GM19397 (cell line): ENCODE data around the gene ZDHHC5.

ENCODE experiments used
- ATAC-seq: cut with Tn5 transposase; IDR thresholded peaks from one replicate; pipeline ENCODE4 v1.9.1; 2021; ENCODE audit warnings: mild to moderate bottlenecking, moderate library complexity; ENCODE audit not compliant: unreplicated experiment

ZDHHC5 gene, protein sequence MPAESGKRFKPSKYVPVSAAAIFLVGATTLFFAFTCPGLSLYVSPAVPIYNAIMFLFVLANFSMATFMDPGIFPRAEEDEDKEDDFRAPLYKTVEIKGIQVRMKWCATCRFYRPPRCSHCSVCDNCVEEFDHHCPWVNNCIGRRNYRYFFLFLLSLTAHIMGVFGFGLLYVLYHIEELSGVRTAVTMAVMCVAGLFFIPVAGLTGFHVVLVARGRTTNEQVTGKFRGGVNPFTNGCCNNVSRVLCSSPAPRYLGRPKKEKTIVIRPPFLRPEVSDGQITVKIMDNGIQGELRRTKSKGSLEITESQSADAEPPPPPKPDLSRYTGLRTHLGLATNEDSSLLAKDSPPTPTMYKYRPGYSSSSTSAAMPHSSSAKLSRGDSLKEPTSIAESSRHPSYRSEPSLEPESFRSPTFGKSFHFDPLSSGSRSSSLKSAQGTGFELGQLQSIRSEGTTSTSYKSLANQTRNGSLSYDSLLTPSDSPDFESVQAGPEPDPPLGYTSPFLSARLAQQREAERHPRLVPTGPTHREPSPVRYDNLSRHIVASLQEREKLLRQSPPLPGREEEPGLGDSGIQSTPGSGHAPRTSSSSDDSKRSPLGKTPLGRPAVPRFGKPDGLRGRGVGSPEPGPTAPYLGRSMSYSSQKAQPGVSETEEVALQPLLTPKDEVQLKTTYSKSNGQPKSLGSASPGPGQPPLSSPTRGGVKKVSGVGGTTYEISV

DNA sequence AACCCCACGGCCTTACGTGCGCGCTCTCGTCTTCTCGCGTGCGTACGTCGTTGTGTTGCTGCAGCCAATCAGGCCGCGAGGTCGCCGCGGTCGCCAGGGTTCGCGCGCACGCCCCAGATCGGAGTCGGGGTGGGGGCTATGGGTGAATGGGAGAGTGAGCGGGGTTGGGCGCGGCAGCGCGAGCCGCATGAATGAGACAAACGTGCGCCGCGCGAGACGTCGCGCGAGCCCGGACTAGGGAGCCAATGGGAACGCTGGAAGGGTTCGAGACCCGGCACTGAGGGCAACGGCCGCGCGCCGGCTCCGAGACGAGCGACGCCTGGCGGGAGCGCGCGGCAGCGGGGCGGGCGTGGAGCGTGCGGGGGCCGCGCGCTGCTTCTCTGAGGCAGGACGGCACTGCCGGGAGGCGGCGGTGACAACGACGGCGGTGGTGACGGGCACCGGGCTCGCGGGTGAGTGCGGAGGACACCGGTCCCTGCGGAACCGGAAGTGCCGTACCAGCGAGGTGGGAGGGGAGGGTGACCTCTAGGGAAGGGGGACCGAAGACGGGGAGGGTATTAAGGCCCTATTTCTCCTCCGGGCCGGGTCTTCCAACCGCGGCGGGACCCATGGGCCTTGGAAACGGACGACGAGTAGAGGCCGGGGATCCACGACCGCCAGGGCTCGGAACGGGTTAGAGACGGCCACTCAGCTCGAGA lies at the start of gene ZDHHC5:
Gene ZDHHC5, plus strand, starts transcription at position 379 of the 698 bp plus-strand sequence. CDS start 4,977 bp downstream, outside the sequence.
- ATAC-seq = peak; percentile 86

DNA sequence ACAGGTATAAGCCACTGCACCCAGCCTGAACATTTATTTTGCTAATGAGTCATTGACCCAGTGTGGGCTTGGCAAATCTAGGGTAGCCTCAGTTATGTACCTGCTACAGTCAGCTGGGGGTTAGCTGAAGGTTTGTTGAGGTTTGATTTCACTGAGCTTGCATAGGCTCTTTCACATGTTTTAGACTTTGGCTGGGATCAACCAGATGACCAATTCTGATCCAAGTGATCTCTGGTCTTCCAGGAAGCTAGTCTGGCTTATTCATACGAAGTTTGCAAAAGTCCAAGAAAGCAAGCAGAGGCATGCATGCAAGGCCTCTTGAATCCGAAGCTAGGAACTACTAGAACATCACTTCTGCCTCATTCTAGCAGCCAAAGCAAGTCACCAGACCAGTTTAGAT lies 49.5 kb upstream of the ZDHHC5 start:
- ATAC-seq = no peak

DNA sequence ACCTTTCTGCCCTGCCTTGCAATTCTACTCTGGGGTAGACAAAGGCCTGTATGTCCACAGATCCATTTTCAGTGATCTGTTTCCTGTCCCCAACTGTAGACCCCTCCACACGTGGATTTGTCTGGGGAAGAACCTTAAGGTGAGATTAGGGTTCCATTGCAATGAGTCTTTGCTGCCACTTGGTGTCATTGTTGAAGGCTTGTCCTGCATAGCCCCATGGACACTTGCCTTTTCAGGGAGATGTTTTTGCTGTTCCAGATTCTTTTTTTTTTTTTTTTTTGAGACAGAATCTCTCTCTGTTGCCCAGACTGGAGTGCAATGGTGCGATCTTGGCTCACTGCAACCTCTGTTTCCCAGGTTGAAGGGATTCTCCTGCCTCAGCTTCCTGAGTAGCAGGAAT lies 48.6 kb upstream of the ZDHHC5 start:
- ATAC-seq = no peak

DNA sequence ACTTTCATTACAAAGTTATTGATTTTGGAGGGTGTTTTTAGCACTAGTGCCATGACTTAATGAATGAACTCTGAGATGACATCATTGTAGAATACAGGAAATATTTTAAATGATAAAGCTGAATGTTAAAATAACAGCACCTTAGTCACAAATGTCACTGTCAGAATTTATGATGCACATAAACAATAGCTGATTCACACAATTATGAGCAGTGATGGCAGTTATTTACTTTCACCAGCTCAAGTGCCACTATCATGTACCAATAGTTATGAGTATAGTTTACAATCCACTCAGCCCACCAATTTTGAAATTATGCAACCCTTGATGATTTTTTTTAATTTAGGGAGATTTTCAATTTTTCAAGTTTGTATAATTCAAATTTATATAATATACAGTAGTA lies 47.4 kb upstream of the ZDHHC5 start:
- ATAC-seq = no peak

DNA sequence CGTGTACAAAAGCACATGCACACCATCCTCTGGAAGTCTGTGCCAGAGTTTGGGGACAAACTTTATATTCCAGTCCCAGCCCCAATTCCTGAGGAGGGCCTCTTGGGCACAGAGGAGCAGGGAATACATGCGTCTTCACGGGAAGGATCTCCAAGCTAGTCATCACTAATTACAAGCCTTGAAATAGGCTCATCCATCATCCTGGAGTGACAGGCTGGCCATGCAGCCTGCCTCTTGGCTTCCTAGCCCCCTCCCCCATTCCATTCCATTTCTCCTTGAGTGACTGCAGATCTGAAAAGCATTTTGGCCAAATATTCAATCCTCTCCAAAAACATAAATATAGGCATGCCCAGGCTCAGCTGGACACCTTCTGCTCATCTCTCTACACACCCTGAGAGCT lies 45.7 kb upstream of the ZDHHC5 start:
- no peak for ATAC-seq

DNA sequence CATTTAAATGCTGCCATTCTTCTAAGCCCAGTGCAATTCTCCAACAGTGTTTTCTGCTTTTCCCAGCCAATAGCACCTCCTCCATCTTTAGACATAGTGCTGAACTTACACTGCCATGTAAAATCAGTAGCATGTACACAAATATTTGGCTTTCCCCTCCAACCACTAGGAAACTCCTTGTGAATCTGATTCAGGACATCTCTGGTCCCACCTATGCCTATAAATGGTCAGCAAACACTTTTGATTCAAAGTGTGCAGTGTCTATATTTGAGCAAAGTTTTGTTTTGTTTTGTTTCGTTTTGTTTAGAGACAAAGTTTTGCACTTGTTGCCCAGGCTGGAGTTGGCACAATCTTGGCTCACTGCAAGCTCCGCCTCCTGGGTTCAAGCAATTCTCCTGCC lies 43.0 kb upstream of the ZDHHC5 start:
- no peak for ATAC-seq

DNA sequence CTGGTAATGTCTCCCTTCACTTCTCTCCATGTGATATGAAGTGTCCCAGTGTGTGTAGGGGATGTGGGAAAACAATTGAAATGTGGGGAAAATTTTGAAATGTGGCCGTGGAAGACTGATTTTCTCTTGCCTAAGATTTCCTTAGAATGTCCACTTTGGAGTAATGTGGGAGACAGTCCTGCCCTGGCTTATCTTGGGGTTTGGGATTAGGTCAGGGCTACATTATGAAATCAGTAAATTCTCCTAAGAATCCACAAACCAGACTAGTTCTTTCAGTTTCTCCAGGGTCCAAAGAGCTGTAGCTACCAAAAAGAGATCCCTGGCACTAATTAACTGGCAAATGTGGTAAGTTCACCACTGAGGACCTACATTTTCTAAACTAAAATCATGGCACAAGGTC lies 41.0 kb upstream of the ZDHHC5 start:
- no peak for ATAC-seq

DNA sequence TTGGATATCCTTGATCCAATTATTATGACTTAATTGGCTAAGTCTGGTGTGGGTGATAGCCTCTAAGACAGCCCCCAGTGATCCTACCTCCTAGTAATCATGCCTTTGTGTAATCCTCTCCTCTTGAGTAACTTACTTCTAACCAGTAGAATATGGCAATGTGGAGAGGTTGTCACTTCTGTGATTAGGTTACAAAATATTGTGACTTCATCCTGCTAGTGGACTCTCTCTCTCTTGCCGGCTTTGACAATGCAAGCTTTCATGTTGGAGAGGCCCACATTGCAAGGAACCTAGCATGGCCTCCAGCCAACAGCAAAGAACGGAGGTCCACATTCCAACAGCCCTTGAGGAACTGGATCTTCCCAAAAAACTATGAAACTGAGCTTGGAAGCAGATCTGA lies 37.7 kb upstream of the ZDHHC5 start:
- no peak for ATAC-seq

DNA sequence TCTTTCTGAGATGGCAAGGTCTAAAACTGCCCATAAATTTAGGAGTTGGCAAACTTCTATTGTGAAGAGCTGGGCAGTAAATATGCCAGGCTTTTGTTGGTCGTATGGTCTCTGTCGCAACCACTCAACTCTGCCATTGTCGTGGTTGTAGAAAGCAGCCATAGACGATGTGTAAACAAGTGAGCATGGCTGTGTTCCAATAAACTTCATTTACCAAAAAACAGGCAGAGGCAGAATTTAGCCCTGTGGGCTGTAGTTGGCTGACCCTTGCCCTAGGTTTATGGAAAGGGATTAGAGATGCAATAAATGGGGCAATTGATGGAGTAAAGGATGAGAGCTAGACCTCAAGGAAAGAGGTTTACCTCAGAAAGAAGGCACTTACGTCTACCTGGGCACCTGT lies 35.8 kb upstream of the ZDHHC5 start:
- no peak for ATAC-seq

DNA sequence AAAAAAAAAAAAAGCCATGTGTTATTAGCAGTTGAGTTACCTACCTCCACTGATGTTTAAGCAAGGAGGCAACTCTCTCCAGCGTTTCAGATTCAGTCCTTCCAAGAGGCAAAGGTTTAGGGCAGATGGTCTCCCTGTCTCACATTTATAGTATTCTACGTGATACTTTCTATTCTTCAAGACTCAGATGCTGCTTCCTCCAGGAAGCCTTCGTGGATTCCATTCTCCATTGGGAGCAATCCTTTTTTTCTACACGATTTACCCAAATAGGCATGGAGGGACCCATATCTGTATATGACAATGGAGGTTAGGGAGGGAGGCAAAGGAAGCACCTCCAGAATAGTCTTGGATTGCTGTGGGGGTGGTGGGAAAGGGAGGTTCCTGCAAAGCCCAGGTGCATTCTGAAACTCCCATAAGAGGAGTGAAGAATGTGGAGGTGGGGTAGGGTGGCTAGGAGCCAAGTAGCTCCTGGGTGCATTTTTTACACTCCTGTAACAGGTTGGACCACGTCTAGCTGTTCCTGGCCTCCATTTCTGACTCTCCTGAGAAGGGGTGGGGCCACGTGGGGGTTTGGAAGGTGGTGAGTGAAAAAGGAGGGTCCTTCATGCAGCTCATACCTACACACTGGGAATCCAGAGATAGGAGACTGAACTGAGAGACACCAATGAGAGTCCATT lies 34.4 kb upstream of the ZDHHC5 start:
- no peak for ATAC-seq

DNA sequence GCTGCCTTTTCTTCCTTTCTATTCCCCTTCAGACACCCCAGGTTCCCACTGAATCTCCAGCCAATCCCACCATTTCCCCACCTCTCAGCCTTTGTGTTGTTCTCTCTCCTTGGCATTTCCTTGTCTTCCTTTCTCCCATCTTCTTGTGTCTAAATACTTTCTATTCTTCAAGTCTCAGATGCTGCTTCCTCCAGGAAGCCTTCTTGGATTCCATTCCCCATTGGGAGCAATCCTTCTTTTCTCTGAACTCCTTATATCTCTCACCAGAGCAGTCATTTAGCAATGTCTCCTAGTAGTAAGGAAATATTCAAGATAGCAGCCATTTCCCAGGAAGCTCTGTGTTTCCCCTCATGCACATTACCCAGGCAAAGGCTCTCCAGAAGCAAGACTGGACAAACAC lies 33.6 kb upstream of the ZDHHC5 start:
- no peak for ATAC-seq

DNA sequence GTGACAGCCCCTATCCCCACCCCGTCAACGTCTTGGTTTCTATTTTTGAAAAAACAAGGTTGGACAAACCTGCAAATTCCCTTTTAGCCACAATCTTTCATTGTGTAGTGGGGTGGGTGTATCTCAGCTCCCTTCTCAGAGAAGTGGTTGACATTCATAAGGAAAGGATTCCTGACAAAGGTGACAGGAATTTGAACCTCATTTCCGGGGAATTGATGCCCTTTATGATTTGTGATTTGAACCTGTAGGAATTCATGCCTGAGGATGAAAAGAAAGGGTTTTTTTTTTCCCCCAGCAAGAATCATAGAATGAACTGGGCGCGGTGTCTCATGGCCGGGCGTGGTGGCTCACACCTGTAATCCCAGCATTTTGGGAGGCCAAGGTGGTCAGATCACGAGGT lies 32.7 kb upstream of the ZDHHC5 start:
- ATAC-seq = no peak

DNA sequence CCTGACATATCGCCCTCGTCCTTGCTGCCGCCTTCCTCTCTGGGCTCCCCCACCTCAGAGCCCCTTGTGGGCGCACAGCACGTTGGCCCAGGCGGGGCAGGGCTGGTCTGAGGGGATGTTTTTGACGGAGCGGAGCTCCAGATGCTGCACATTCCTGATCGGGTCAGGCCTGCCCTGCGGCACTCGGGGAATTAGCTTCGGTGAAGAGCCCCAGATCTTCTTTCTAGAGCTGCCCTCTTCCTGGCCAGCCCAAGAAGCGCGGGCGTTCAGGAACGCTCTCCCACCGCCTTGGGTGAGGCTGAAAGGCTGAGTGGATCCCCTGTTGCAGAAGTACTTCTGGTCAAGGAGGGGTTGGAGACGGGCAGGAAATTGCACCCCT lies 30.3 kb upstream of the ZDHHC5 start:
- no peak for ATAC-seq

DNA sequence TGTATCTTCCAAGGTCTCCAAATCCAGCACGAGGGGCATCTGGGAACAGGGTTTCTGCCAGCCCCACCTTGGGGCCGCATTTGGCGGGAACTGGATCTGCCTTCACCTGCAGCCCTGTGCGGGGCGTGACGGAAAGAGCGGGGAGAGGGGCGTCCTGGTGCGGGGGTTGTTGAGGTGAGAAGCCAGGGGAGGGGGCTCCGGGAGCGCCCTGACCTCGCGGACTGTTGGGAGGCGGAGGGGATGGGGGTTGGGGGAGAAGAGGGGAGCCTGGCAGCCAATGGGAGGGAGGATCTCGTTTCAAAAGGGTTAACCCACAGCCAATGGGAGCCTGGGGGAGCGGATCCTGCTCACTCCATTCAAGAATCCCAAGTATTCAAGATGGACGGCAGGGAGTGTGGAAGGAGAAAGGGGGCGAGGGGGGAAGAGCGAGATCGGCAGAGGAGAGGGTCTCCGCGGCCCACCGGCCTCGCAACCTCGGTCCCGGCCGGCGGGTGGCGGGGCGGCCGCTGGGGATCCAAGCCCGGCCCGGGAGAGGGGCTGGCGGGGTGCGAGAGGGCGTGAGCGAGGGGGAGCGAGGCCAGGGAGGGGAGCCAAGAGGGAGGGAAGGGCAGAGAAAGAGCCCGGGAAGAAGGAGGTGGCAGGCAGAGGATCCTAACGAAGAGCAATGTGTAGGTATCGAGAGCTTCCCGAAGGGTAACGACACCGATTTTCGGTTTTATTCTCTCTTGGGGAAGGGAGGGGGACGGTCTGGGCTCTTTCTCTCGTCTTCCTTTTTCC lies 29.7 kb upstream of the ZDHHC5 start:
- no peak for ATAC-seq

DNA sequence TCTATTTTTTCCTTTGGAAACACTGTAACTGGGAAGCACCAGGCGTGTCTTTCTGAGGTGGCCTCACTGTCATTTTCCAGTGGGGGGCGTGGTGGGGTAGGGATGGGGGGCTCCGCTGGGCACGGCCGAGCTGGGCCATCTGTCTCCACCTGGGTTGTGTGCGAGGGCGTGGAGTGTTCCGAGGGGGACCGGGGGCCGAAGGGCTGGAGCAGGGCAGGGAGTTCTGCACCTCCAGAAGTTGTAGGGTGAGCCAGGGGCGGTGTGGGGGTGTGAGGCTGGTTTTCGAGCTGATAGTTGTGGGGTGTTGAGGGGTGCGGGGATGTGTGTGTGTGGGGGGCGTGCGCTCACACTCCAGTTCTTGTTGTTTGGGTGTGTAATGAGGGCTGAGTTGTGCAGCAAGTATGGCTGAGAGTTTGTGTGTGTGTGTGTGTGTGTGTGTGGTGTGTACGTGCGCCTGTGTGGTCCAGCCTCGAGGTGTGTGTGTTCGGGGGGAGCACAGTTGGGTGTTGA lies 29.0 kb upstream of the ZDHHC5 start:
- no peak for ATAC-seq

DNA sequence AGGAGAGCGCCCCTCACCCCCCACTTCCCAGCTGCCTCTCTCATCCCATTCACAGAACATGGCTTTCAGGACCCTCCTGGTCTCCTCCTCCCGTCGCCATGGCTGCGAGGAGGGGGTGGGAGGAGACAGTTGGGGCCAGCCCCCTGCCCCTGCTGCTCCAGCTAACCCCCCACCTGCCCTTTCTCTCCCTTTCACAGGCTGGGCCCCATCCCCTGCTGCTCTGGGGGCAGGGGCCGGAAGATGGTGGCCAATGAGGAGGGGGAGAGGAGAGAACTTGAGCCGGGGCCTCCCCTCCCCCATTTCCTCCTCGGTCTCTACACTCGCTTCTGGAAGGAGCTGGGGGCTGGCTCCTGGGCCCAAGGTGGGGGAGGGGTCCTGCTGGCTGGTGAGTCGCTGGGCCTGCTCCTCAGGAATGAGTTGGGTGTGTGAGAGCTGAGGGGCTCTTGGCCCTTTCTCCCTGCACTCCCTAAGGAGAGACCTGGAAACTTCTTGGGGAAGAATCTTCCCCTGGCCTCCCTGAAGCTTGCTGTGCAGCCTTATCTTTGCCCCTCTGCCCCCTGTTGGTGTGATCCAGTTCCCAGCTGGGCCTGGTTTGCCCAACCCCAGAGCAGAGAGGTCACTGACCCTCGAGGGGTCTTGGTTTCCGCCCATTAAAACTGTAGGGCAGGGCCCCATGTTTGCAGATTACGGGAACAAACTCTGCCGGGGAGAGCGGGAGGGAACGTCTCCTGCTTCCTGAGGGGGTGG lies 28.4 kb upstream of the ZDHHC5 start:
- ATAC-seq = no peak

DNA sequence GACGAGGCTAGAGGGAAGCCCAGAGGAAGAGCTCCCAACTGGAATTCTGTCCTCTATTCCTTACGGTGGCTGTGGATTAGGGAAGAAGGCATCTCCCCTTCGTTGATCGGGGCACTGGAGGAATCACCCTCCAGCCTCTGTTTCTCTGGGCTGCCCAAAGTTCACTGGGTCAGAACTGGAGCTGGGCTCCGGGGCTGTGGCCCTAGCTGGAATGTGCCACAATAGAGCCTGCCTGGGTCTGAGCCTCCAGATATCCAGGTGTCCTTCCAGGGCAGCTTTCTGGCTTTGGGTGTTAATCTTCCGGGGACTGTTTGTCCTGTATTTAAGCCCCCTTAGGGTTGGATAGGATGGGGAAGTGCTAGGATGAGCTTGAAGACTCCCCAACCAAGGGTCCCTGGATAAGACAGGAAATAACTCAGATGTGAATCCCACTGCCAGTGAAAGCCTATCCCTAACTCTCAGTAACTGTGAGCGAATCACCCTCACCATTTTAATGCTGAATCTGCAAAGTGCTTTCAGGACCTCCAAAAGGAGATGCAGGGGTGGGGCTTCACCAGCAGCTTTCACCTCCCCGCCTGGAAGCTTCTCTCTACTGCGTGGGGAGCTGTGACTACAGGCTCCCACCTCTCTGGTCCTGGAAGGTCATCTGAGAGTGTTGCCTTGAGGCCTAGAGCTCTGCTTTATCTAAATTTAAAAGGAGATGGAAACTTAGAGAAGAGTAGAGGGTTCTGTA lies 27.7 kb upstream of the ZDHHC5 start:
- ATAC-seq = no peak

DNA sequence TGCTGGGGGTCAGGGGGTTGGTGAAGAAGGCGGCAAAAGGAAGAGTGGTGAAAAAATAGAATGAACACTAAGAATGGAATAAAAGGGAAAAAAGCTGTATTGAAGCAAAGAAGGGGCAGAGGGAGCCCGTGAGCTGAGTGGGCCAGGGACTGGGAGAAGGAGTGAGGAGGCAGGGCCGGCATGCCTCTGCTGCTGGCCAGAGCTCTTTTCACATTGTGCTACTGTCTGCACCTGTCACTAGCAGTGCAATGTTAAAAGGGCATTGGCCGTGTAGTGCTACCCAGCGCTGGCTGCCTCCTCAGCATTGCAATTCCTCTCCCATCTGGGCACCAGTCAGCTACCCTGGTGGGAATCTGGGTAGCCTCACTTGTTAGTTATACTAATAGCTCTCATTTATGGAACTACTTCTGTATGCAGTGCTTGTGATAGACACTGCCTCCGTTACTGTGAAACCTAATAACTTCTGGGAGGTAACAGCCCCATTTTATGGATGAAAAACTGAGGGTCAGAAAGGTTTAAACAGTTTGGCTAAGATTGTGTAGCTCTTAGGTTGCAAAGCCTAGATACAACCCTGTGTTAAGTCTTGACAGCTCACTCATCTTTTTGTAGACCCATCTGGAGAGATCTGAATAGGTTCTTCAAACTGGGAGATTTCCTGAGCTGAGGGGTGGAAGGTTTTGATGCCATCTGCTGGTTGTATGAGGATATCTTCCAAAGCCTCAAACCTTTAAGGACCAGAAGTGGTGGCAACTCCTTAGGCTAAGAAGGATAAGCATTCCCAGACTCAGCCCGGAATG lies 26.7 kb upstream of the ZDHHC5 start:
- ATAC-seq = no peak
